Skin of body (tissue), 2 donors: ENCODE results near the gene SLC6A20. TPM values are rescaled to one million over a fixed set of nuclear protein-coding genes. Genes with fewer than 3 reads are reported as not detected.

ENCODE experiments used
- DNase-seq: peaks from one replicate; lab custom pipeline; 2025; lab: John Stamatoyannopoulos, UW
- total RNA-seq: library from RNA; depleted of rRNA; stranded (reverse); fragments of >200 nt; gene quantifications from one replicate; pipeline ENCODE4 v1.2.3, GENCODE V29; 2014

Gene SLC6A20
- total RNA-seq, 1 donor from 2014 or later: 0.39 TPM

GRCh38 chr3:45778761-45779201 lies 17.6 kb downstream of the SLC6A20 start:
- DNase-seq: no peak

- DNase-seq: no peak
Observed at GRCh38 chr3:45777746-45778386, 18.5 kb downstream of the SLC6A20 start.

- DNase-seq: no peak
Observed at GRCh38 chr3:45777111-45777745, 19.1 kb downstream of the SLC6A20 start.

- no peak for DNase-seq
Observed at GRCh38 chr3:45776611-45777010, 19.7 kb downstream of the SLC6A20 start.

- no peak for DNase-seq
Observed at GRCh38 chr3:45776301-45776595, 20.1 kb downstream of the SLC6A20 start.

- no peak for DNase-seq
Observed at GRCh38 chr3:45775571-45776300, 20.6 kb downstream of the SLC6A20 start.

GRCh38 chr3:45774581-45775521 lies 21.5 kb downstream of the SLC6A20 start:
- no peak for DNase-seq

- DNase-seq: no peak
Observed at GRCh38 chr3:45773714-45774449, 22.5 kb downstream of the SLC6A20 start.

GRCh38 chr3:45773072-45773471 lies 23.3 kb downstream of the SLC6A20 start:
- no peak for DNase-seq

GRCh38 chr3:45772341-45773035 lies 23.8 kb downstream of the SLC6A20 start:
- no peak for DNase-seq

GRCh38 chr3:45771831-45772230 lies 24.5 kb downstream of the SLC6A20 start:
- no peak for DNase-seq

- DNase-seq: no peak
Observed at GRCh38 chr3:45771166-45771775, 25.1 kb downstream of the SLC6A20 start.

- no peak for DNase-seq
Observed at GRCh38 chr3:45765958-45766357, 30.4 kb downstream of the SLC6A20 start.

GRCh38 chr3:45765266-45765851 lies 31.0 kb downstream of the SLC6A20 start:
- DNase-seq: no peak

- DNase-seq: no peak
Observed at GRCh38 chr3:45763303-45763675, 33.0 kb downstream of the SLC6A20 start.

GRCh38 chr3:45762647-45763302 lies 33.6 kb downstream of the SLC6A20 start:
- DNase-seq: no peak

GRCh38 chr3:45761831-45762230 lies 34.5 kb downstream of the SLC6A20 start:
- no peak for DNase-seq

- DNase-seq: no peak
Observed at GRCh38 chr3:45760878-45761711, 35.2 kb downstream of the SLC6A20 start.
